GM19324 (cell line): ENCODE measurements around the gene POLD2.
"Not testable (repeated sequence)": the region's sequence is repeated elsewhere in the genome, so short reads cannot be mapped to it uniquely, and the experiment has no call there.

Experiments
- ATAC-seq: cut with Tn5 transposase; IDR thresholded peaks from one replicate; pipeline ENCODE4 v1.9.1; 2021; ENCODE audit warnings: mild to moderate bottlenecking, moderate library complexity; ENCODE audit not compliant: unreplicated experiment, low FRiP score

The POLD2 gene

GRCh38 chr7:44123190-44124003, at the start of gene POLD2:
TSS of gene POLD2 (minus strand) at chr7:44123548. CDS start at chr7:44122053, 1,495 bp downstream.
- peak; percentile 99 for ATAC-seq

GRCh38 chr7:44172803-44173424, 49.6 kb upstream of the POLD2 start:
- ATAC-seq = no peak

GRCh38 chr7:44172352-44172751, 49.0 kb upstream of the POLD2 start:
- ATAC-seq = no peak

- not testable (repeated sequence) for ATAC-seq
Measured at GRCh38 chr7:44171901-44172300, 48.6 kb upstream of the POLD2 start.

GRCh38 chr7:44167920-44168319, 44.6 kb upstream of the POLD2 start:
- ATAC-seq = no peak

- ATAC-seq = no peak
Measured at GRCh38 chr7:44163591-44163990, 40.2 kb upstream of the POLD2 start.

GRCh38 chr7:44162785-44163395, 39.5 kb upstream of the POLD2 start:
- no peak for ATAC-seq

GRCh38 chr7:44162179-44162578, 38.8 kb upstream of the POLD2 start:
- no peak for ATAC-seq

- no peak for ATAC-seq
Measured at GRCh38 chr7:44161371-44161770, 38.0 kb upstream of the POLD2 start.

GRCh38 chr7:44159824-44160630, 36.7 kb upstream of the POLD2 start:
- no peak for ATAC-seq

GRCh38 chr7:44158873-44159631, 35.7 kb upstream of the POLD2 start:
- ATAC-seq = no peak

- ATAC-seq = no peak
Measured at GRCh38 chr7:44158096-44158872, 34.9 kb upstream of the POLD2 start.

GRCh38 chr7:44157116-44158080, 34.0 kb upstream of the POLD2 start:
- no peak for ATAC-seq

- no peak for ATAC-seq
Measured at GRCh38 chr7:44156453-44157010, 33.2 kb upstream of the POLD2 start.

- no peak for ATAC-seq
Measured at GRCh38 chr7:44155191-44156185, 32.1 kb upstream of the POLD2 start.

GRCh38 chr7:44154703-44155102, 31.4 kb upstream of the POLD2 start:
- ATAC-seq = no peak

GRCh38 chr7:44153948-44154335, 30.6 kb upstream of the POLD2 start:
- no peak for ATAC-seq
